Activated T-helper 1 cell treated with Interleukin-2 at 50 U/mL for 16 hours (primary cell): Measurements from ENCODE around the gene IMMP2L.

Experiments used
- DNase-seq: peaks from one replicate; pipeline ENCODE4 v3.0.0-alpha.2; 2020; ENCODE audit warnings: low read depth

The IMMP2L gene

DNA sequence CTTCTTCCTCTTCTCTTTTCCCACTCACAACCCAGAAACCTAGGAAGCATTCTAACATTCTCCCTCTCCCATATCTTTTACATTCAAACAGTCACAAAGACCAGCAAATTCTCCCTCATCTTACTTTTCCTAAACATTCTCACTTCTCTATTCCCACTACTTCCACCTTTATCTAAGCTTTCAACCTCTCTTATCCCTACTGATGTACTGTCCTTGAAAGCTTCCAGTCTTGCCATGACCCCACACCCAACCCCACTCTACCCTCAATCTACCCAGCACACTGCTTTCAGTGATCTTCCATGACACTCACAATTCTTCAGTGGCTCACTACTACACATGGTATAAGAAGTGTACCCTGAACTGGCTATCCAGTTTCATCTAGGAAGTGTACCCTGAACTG is 5.3 kb downstream of the IMMP2L start:
- no peak for DNase-seq

DNA sequence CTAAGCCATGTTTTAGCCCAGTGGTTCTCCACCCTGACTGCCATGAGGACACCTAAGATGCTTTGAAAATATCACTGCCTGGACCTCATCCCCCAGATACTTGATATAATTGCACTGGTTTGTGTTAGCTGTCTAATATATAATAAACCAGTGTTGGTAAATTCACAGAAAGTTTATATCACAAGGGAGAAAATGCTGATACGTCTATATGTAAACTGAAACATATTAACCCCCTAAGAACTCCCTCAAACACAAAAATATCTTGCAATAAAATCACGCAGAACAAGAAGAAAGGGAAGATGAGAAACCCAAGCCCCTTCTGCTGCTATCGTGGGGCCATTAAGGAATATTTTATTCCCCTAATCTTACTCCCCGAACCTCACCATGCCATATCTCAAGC is 8.2 kb downstream of the IMMP2L start:
- no peak for DNase-seq

DNA sequence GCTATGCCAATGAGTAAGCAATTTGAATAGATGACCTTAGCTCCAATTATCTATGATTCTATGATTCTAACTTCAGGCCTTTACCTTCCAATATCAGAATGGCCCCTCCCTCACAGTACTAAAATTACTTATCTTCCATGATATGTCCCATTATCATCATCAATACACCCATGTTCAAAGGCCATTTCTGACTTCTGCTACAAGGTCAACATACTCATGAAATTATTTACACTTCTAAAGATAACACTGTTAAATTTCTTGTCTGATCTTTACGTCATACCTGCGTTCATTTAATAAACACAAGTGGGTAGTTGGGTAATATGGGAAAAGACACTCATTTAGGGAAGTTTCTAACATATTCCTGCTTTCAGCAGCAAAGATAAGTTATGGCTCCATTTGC is 21.2 kb downstream of the IMMP2L start:
- DNase-seq: no peak

DNA sequence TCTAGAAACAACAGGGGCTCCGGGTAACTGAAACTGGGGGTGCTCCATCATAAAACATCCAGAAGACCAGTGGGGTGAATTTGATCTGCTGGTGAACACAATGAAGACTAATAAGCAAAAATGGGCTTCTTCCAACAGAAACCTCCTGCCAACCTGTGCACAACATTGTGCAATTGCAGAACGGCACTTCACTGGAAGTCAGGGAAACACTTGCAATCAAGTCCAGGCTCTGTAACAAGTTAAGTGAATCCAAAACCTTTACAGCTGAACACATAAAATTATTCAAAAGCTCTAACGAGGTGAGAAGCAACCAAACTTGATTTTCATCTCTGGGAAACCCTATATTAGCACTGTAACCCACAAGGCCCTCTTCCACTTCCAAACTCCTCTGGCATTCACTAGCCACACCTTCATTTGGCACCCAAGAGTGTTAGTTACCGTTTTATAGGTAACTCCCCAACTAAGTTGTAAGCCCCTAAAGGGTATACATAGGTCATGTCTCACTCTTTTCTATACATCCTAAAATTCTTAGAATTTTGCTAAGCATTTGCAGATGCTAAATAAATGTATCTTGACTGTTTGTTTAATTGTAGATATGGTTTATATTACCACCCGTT is 22.0 kb downstream of the IMMP2L start:
- DNase-seq: no peak

DNA sequence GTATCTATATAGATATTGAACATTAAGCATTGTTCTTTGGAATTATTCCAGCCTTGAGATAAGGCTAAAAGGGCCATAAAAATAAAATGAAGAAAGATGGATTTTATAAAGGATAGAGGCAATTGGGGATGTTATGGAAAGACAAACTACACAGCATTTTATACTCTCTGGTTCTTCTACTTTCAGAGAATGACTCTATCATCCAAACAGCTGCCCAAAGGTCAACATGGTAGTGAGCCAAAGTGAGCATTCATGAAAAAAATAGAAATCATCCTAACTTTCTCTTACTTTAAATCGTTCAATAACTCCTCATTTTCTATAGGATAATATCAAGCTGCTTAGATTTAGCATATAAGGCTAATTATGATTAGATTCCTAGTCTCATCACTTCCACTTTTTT is 25.2 kb downstream of the IMMP2L start:
- DNase-seq: no peak

DNA sequence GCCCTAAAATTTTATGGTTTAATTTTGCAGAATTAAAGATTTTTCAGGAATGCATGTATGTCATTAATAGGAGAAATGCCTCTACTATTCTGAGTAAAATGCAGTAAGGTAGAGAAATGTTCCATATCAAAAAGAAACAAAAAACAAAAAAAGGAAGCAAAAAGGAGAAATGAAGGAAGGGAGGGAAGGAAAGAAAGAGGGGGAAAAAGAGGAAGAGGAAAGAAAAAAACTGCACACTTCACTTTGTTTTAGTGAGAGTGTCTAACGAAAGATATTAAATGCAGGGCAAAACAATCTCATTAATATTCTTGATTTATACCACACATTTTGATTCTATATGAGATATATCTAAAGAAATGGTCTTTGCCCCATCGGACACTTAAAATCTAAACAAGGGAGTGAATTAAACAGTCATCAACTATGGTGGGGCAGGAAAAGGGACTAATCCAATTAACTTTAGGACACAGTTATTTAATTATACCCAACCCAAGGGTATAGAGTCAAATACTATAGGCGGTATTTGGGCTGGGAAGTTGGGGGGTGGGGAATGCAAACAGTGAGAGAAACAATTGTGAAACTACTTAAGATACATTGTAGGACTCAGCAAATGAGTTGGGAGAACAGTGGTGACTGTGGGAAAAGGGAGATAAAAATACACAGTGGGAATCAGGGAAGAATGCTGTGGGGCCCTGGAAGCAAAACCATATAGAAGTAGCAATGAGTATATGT is 27.0 kb downstream of the IMMP2L start:
- no peak for DNase-seq

DNA sequence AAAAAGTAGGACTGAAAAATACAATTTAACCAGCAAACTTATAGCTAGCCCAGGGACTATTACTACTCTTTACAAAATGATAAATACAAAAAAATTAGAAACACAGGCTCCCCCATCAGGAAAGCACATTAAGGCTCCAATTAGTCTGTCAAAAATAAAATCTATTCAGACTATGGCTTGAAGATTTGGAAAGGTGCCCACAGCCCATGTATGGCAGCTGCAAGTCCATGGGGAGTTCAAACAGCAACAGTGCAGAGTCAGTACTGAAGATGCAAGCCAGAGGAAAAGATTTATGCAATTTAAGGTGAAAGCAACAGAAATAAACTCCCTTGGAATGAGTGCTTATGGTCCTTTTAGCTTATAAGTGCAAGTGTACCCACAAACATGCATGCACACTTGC is 29.7 kb downstream of the IMMP2L start:
- DNase-seq: no peak

DNA sequence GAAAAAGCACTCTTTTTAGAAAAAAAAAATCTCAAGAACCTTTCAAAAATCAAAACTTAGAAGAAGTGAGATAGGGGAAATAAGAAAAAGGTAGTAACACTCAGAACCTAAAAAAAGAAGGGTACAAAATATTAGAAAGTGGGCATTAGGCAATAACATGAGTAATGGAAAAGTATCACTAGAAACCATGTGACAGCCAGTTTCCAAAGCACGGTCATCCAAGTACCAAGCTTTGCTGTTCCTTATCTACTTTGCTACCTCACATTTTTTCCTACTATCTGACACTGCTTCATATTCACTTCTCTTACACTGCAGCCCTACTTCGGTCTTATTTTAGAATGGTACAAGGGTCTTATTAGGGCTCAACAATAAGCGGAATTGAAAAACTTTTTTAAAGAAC is 30.3 kb downstream of the IMMP2L start:
- no peak for DNase-seq

DNA sequence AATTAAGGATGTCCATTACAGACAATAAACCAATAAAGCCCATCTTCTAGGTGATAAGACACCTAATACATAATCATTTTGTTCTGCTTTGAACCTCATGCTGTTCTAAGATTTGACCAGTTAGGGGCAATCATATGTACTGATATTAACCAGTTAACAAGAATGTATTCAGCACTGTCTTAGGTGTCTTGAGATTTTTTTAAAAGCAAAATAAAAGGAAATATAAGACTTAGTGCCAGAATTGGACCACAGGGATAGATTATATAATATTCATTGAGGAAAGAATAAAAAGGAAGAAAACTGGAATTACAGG is 32.0 kb downstream of the IMMP2L start:
- no peak for DNase-seq

DNA sequence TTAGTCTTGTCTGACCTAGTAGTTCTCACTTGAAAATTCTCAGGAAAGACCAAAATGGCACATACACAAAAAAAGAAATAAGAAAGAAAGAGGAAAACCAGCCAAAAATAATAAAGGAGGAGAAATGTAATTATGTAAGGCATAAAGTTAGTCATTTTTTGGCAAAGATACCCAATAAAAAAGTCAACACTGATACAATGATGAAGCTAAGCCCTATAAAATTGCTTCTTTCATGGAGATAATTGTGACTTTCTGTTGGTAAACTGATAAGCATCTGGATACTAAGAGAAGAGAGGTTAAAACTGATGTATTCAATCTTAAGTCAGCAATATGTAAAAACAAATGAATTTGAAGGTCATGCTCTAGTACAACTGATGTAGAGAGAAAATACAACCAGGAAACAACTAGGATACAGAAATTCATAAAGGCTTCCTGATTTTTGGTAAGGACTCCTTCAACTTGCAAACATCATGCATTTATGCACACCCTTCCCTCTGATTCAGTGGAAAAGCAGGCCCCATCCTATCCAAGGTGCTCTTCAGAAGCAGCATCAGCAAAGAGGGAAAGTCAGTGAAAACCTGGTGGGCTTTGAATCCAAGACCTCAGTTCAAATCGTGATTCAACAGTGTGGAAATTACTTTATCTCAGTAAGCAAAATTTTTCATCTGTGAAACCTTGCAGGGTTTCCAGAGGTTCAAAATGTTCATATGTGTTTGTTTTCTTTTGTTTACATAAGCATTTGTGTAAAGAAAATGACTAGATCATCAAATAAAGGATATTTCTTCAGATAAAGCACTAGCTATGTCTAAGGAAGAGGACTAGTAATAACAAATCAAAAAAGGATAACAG is 32.6 kb downstream of the IMMP2L start:
- DNase-seq: no peak

DNA sequence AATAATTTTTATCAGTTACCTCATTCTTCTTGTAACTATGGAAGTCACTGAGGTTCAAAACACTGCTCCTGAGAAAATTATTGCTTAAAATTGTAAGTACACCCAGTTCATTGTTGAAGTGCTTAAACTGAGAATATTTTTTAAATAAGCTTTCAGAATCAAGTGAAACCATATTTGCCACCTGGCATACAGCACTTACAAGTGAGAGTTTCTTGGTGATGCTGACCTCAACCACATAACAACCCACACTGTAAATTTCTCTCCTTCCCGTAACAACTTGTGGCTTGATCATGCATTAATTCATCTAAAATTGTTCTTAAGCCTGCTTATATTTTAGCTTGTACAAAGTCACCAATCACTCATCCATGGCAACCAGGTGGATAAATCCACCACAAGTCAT is 34.0 kb downstream of the IMMP2L start:
- no peak for DNase-seq

DNA sequence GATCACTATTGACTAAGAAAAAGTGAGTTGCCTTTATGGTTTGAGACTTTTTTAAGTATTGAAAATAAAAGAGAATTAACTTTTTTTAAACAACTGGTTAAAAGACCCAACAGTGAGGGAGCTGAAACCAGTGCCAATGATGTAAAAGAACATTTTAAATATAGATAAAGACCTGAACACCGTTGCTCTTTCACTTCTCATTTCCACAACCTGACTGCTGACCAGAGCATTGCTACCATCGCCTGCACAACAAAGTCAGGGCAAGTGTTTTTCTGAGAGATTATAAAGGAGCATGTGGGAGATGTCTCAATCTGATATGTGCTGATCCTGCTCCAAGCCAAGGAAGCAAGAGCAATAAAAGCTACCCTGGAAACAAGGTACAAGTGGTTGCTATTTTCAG is 34.7 kb downstream of the IMMP2L start:
- no peak for DNase-seq

DNA sequence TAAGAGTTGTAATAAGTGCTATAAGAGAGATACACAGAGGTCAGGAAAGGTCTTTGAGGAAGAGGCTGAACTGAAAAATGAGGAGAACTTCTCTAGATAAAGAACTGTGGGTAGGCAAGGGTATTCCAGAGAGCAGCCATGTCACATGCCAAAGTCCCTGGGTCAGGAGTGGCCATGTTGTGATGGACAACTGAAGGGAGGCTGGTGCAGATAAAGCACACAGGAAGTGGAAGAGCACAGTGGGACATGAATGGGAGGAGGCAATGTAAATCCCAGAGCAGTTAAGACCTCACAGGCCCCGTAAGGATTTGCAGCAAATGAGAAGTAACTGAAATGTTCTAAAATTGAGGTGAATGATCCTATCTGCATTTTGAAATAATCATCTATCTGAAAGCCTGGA is 37.2 kb downstream of the IMMP2L start:
- DNase-seq: no peak

DNA sequence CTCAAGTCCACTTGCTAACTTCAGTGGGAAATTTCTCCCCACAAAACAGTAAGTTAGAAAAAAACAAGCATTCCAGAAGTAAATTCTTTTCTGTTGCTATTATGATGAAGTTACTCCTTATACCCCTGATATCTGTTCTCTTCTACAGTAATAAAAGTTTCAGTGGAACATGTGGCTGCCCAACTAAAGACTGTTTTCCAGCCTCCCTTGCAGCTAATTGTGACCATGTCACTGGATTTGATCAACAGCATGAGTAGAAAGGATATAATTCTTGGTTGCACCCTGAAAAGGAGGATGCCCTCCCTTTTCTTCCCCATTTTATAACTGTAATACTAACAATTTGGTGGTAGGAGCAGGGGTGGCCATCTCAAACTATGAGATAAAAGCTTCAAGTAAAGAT is 40.6 kb downstream of the IMMP2L start:
- no peak for DNase-seq

DNA sequence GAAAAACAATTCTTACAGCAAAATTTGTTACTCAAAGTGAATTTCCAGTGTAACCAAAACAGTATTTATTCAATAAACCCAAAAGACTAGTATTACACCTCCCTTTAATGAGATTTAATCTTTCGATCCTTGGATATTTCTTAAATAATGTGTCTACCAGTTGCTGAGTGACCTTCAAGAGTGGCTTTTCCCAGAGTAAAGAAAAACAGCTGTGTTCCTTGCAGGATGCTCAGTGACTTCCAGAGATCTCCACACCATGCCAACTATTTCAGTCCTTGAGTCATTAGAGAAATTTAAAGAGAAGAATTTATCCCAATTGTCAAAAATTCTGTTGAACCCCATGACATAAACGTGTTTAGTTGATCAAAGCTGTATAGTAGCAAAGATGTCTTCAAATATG is 44.0 kb downstream of the IMMP2L start:
- no peak for DNase-seq

DNA sequence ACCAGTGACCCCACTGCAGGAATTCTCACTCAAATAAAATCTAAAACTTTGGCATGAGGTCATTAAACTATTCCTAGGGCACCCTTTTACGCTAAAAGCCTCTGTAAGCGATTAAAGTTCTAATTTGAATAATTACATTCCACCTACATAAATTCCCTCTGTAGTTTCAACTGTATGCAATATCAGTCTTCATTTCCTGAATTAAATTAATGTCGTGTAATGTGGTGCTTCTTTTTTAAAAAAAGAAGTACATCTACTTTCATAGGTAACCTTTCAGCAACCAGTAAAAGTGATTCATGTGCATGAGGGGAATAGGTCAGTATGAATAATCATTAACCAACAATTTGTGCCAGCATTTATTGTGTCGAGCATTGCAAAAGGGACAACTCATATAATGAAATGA is 44.7 kb downstream of the IMMP2L start:
- DNase-seq: no peak

DNA sequence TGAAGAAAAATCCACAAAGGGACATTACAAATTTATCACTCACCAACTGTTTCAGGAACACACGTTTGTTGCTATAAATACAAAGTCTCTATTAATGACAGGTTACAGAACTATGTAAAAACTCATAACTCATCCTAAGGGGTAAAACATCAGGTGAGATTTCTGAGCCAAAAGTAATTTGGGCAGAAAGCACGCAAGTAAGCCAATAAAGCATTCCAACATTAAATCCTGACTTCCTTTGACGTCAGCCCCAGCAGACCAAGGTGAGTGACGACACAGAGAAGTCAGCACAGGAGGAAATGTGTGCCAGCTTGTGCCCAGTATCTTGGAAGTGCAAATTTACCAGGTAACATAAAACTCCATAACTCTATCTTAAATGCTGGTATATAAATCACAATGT is 45.7 kb downstream of the IMMP2L start:
- no peak for DNase-seq

DNA sequence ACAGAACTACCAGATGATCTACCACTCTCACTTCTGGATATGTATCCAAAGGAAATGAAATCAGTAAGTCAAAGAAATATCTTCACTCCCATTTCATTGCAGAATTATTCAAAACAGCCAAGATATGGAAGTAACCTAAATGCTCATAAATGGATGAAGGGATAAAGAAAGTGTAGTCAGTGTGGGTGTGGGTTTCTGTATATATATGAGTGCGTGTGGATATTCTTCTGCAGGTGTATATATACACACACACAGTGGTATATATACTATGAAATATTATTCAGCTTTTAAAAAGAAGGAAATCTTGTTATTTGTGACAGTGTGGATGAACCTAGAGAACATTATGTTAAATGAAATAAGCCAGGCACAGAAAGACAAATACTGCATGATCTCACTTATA is 48.7 kb downstream of the IMMP2L start:
- no peak for DNase-seq

DNA sequence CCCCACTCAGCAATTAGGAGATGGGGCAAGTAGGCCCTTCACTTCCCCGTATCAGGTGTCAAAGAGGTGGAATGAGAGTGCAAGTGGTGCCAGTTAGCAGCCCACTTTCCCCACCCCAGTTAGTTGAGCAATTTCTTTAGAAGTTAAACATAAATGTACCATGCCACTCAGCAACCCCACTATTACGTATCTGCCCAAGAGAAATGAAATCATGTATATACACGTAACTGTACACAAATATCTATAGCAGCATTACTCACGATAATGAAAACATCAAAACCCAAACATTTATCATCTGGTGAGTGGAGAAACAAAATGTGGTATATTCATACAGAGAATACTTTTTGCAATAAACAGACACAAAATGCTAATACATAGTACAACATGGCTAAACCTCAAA is 50.4 kb downstream of the IMMP2L start:
- DNase-seq: no peak

DNA sequence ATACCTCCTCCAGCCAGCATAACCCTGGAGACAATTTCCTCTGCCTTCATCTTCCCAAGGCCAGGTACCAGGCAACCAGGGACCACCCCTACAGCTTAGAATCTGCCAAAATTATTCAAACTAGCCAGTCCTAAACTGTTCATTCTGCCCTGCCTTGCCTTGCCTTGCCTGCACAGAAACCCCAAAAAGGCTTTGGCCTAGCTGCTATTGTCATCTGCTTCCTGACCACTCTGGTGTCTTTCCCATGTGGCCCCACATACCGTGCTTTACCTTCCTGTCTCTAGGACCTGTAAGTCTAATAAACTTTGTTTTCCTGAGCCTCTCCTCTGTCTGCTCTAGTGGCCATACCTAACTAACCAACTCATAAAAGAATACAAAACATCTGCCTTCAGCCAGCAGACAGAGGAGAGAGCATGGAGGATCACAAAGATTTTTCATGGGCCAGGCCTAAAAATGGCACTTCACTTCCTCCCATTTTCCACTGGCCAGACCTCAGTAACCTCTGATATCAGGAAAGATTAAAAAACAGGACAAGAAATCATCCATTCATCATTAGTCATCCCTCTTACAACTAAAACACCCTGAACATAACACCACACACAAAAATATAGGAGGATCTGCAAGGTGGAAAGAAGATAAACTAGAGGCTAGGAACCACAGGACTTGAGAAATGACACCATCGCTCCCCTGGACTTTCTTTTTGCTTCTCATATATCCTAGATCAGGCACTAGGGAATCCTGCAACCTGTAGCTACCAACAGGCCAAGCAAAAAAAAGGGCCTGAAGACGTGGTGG is 51.5 kb downstream of the IMMP2L start:
- DNase-seq: no peak

DNA sequence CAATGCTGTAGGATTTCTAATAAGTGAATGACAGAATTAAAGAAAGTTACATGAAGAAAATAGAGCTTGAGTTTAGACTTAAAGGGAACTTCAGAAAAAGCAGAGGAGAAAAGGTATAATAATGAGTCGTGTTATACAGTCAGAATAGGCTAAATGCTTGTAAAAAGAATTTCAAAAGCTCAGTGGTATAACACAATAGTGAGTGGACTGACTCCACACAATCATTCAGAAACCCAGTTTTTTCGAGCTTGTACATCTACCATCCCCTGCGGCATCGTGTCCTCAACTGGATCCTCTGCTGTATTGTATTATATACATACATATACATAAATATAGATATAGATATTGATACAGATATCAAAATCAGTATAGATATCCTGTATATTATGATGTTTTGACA is 52.2 kb downstream of the IMMP2L start:
- no peak for DNase-seq

DNA sequence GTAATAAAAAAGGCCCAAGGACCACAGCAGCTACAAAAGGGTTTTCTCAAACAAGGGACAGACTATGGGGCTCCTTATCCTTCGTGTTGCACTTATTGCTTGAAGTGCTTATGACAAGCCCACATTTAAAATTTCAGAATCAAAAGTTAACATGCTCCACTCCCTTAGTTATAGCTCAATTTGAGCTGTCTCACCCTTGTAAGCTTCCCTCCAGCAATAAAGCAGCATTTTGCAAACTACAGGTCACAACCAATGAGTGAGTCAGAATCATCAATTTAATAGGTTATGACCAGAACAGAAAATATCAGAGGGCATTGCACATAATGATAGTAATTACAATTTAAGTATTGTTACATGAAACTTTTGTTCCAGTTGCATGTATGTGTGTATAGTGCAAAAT is 53.0 kb downstream of the IMMP2L start:
- DNase-seq: no peak

DNA sequence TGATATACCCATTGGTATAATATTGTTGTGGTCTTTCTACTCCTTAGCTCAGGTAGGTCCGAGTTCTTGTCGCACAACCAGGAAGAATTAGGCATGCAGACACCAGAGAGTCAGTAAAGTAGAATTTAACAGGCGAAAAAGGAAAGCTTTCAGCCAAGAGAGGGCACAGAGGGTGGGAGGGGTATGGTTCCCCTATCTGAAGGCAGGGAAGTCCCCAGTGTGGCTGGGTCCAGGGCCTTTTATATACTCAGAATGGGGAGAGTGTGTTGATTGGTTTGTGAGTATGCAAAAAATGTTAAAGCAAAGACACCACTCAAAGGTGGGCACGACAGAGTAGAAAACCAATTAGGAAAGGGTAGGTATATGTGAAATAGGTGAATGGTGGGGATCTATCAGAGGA is 53.9 kb downstream of the IMMP2L start:
- DNase-seq: no peak
